ENCODE measurements around the gene LRP1B.

LRP1B gene

DNA sequence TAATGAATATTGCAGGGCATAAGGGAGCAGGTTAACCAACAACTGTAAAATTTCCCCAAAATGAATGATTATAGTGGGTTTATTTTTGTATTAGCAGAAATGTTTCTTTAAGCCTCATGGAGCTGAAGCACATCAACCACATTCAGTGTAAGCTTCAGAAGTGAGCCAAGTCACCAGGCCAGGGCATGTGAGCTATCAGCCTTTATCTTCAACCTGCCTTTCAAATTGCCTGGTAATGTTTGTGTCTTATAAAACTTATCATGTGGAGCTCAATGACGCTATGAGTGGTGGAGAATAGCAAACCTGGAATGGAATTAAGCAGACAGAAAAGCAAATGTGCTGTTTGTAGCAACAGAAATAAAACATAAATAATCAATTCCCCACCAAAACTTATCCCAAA, 1068.4 kb downstream of the LRP1B start:
- DNase-seq: no peak

GRCh38 chr2:141062031-141062430, 1068.8 kb downstream of the LRP1B start:
- peak; percentile 33 for DNase-seq

GRCh38 chr2:141058556-141058955, 1072.3 kb downstream of the LRP1B start:
- no peak for DNase-seq

GRCh38 chr2:141055531-141055930, 1075.3 kb downstream of the LRP1B start:
- no peak for DNase-seq

DNA sequence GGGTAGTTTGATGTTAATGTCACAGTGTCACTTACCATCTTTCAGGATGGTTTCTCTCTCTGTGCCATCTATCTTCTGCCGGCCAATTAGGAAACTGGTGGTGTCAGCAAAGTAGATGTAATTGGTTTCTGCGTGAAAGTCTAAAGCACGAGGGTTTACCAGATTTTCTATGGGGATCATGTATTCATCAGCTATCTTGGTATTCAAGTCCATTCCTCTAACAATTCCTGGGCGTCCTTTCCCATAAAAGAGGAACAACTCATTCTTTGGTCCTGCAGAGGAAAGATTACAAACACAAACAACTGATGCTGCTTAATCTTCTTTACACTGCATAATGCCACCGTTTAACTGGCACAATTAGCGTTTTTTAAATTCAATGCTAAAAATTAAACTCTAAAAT, 1081.9 kb downstream of the LRP1B start:
- DNase-seq: peak; percentile 15

DNA sequence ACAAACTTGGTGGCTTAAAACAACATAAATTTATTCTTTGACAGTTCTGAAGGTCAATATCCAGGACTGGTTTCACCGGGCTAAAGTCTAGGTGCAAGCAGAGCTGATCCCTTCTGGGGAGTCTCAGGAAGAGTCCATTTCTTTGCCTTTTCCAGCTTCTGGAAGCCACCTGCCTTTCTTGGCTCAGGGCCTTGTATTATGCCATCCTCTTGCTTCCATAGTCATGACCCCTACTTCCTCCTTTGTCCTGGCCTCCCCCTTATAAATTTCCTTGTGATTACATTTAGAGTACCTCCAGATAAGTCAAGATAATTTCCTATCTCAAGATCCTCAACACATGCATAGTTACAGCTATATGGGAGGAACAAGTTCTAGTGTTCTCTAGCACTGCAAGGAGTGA, 1089.5 kb downstream of the LRP1B start:
- DNase-seq: no peak

GRCh38 chr2:141038341-141038740, 1092.5 kb downstream of the LRP1B start:
- DNase-seq: no peak

- no peak for DNase-seq
Observed at GRCh38 chr2:141037361-141037760, 1093.5 kb downstream of the LRP1B start.

GRCh38 chr2:141035846-141036420, 1094.9 kb downstream of the LRP1B start:
- DNase-seq: no peak

GRCh38 chr2:141029428-141030078, 1101.3 kb downstream of the LRP1B start:
- DNase-seq: no peak

DNA sequence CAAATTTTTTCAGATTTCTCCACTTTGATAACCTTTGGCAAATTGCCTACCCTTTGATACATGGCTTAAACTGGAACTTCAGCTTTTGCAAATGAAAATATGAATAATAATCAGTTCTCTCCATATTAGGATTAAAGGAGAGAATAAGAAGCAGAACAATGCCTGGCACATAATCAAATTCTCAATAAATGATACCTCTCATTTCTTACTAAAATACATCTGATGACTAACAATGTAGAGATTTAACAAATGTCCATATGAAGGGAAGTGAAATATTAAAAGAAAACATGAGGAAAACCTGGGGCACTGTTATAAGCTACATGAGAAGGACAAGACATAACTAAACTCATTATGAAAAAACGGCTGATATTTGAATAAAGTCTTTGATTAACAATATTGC, 1103.6 kb downstream of the LRP1B start:
- no peak for DNase-seq

DNA sequence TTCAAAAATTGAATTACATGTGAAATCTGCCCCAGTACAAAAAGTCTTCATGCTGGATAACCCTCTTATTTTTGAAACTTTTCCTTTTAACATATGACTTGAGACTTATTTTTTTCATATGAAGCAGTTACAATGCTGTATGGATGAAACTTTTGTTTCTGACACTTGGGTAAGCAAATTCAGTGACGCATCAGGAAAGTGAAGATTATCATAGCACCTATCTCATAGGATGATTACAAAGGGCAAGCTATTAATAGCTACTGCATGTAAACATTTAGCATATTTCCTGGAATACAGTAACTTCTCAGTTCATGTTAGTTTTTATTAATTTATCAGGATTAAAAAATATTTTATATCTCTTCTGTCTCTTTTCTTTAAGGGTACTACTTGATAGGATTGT, 1109.2 kb downstream of the LRP1B start:
- DNase-seq: no peak

- no peak for DNase-seq
Observed at GRCh38 chr2:141021109-141021508, 1109.7 kb downstream of the LRP1B start.

DNA sequence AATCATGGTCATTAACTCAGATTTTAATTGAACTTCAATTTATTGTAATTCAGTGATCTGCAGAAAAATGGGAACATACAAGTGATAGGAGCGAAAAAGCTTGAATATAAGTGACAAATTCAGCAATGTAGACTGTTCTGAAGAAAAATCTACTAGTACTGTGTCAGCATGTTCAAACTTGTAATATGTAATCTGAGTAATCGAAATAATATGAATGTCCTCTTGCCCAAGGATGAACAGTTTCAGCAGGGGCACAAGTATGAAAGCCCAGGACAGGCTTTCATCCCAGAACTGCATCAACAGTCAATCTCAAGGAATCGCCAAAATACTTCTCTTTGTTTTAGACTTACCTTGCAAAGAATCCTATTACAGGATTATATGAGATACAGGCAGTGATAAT, 1110.5 kb downstream of the LRP1B start:
- DNase-seq: no peak

DNA sequence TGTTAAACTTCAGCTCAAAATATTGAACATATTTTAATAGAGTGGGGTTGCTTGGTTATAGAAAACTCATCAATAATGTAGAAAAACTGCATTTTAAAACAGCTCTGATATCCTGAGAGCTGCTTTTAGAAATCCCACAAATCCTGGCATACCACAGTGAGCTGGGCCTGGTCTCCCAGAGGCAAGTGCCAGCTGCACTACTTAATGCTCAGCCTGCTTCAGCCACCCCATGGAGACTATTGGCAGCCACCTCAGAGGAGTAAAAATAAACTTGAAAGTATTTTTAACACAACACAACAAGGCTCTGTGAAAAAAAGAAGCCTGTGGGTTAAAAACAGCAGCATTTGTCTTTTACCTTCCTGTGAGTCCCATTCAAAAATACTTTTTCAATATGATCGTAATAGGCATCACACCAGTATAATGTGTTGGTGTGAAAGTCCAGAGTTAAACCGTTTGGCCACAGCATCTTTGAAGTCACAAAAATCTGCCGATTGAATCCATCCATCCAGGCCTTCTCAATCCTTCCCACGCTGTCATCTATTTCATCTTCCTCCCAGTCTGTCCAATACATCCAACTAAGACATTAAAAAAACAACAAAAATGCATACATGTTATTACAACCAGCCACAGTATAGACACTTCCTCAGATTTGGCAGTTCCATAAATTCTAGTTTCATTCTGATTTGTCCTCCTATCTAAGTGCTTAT, 1115.3 kb downstream of the LRP1B start:
- DNase-seq: peak; percentile 71

- no peak for DNase-seq
Observed at GRCh38 chr2:141003967-141004657, 1126.7 kb downstream of the LRP1B start.

DNA sequence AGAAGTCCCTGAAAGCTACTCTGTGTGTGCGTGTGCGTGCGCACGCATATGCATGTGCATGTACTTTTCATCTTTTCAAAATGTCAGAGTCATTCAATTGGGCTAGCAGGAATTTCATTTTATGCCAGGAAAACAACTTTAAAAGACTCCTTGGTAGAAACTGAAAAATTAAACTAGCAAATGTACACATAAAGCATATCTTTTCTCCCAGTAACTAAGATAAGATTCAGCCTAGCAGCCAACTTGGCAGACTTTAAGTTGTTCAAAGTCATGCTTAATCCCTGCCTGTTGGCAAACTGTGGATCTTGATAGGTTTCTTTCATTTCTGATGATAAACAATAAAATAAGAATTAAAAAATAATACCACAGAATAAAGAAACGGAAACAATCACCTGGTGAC, 1129.1 kb downstream of the LRP1B start:
- no peak for DNase-seq

GRCh38 chr2:140998577-140998976, 1132.2 kb downstream of the LRP1B start:
- no peak for DNase-seq

- DNase-seq: no peak
Observed at GRCh38 chr2:140998017-140998416, 1132.8 kb downstream of the LRP1B start.

DNA sequence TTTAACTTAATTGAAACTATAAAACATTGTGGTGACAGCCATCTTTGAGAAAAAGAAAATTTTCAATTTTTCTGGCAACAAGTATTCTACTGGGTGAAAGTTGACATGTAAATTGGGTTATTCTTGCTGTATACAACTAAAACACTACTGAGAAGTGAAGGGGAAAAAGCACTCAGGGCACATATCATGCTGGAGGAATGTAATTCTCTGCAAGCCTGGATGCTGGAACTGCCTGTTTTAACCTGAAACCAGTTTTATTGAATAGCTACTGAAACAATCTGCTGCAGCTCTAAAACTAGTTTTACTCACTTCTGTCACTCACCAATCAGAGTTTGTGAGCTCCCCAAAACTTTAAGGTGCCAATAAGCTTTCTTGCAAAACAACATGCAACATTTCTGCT, 1136.0 kb downstream of the LRP1B start:
- no peak for DNase-seq

DNA sequence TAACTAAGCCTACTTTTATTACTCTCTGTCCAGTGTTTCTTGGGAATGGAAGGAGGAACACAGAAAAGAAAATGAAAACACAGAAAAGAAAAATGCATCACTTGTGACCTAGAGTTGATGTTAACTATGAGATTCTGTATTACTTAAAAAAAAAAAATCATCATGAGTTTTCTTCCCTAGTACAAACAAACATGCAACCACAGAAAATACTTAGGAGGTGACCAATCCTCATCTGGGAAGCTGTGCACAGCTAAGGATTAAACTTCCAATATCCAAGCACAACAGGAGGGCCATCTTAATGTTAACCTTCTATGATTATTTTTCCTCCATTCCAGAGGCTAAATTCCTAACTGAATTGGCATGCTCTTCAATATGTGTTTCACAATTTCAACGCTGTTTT, 1140.4 kb downstream of the LRP1B start:
- DNase-seq: no peak

GRCh38 chr2:140988597-140988996, 1142.2 kb downstream of the LRP1B start:
- no peak for DNase-seq

DNA sequence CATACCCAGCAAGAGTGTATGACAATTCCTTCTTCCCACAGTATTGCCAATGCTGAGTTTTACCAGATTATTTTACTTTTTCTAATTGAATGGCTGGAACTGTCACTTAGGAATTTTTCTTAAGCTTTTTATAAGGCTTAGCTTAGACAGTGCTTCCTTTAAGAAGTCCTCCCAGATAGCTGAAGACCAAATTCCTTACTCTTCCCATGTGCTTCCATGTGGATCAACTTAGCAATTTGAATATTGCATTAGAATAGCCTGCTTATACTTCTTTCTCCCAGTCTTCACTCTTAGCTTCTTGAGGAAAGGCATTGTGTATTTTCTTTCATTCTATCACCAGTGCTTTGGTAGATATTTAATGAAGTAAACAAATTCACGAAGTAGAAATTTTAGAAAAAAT, 1144.4 kb downstream of the LRP1B start:
- no peak for DNase-seq

DNA sequence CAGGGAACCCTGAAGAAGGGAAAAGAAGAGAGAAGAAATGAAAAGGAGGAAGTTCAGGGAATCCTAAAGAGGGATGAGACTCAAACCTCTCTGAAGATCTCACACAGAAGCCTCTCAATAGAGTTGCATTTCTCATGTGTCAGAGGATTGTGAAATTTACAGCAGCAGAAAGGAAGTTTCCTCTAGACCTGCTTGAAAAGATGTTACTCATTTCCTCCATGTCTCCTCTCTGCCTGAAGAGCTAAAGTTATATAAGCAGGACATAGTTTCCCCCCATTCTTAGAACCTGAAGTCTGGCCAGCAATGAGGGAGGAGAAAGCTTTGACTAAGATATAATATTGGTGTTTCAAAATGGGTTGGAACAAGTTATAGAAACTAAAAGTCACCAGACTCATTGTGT, 1155.6 kb downstream of the LRP1B start:
- DNase-seq: no peak
